Measurements from ENCODE around the gene NSD2.

The NSD2 gene

DNA sequence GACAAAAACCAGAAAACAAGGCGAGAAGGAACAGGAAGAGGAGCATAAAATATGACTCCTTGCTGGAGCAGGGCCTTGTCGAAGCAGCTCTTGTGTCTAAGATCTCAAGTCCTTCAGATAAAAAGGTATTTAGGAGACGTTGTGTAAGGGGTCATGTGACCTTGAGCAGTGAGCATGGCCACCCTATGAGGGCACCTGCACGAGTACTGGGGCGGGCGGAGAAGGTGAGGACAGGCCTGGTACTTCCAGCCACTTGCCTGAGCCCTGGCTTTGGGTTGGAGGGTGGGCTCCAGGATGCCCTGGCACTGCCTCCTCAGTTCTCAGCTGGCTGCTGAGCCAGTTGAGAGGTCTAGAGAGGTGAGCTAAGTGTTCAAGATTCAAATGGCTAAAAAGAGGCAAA is 29.9 kb downstream of the NSD2 start:
- Histone ChIP-seq H3K36me3 (ENCODE audit: low read length) (peaks cover 37% of the 10 kb centered on the region), H3K79me2 (ENCODE audit: insufficient read depth, low read length) (peaks cover 96% of the 10 kb centered on the region), H3K9me3 (ENCODE audit: insufficient read depth, low read length) (no peaks in the 10 kb centered on the region), H3F3A (ENCODE audit: insufficient read depth) (peaks cover 6% of the 10 kb centered on the region), H3K9me2 (replicated peaks; ENCODE audit: insufficient read depth, low read length) (no peaks in the 10 kb centered on the region), H4K20me1 (ENCODE audit: low read depth, low read length) (peaks cover 34% of the 10 kb centered on the region), H3K4me2 (ENCODE audit: low read depth, low read length, poor library complexity, severe bottlenecking) (no peak overlapping the region), H3K9ac (ENCODE audit: low read length) (no peak overlapping the region), H2AFZ (ENCODE audit: low read depth, low read length, severe bottlenecking) (no peak overlapping the region), H3K27ac (ENCODE audit: low read depth, low read length) (no peak overlapping the region), H3K27me3 (ENCODE audit: low read length) (no peaks in the 10 kb centered on the region), H3K4me3 (ENCODE audit: insufficient read depth, low read length, poor library complexity, severe bottlenecking) (no peak overlapping the region)
- TF ChIP-seq EZH2phosphoT487 (conservative IDR thresholded peaks at IDR 0.05; ENCODE audit: low read length) = no peak
- TF ChIP-seq, protein P1, sequence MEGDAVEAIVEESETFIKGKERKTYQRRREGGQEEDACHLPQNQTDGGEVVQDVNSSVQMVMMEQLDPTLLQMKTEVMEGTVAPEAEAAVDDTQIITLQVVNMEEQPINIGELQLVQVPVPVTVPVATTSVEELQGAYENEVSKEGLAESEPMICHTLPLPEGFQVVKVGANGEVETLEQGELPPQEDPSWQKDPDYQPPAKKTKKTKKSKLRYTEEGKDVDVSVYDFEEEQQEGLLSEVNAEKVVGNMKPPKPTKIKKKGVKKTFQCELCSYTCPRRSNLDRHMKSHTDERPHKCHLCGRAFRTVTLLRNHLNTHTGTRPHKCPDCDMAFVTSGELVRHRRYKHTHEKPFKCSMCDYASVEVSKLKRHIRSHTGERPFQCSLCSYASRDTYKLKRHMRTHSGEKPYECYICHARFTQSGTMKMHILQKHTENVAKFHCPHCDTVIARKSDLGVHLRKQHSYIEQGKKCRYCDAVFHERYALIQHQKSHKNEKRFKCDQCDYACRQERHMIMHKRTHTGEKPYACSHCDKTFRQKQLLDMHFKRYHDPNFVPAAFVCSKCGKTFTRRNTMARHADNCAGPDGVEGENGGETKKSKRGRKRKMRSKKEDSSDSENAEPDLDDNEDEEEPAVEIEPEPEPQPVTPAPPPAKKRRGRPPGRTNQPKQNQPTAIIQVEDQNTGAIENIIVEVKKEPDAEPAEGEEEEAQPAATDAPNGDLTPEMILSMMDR (IDR thresholded peaks at IDR 0.05; ENCODE audit: insufficient read depth, low read length, poor library complexity, severe bottlenecking) = no peak

DNA sequence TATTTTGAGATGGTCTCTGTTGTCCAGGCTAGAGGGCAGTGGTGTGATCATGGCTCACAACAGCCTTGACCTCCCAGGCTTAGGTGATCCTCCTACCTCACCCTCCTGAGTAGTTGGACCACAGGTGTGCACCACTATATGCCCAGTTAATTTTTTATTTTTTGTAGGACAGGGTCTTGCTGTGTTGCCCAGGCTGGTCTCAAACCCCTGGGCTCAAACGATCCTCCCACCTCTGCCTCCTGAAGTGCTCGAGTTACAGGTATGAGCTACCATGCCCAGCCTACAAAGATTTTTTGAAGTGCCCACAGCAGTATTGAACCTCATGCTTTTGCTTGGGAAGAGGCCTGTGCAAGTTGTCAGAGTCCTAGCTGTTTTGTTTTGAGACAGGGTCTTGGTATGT is 31.1 kb downstream of the NSD2 start:
- peaks cover 96% of the 10 kb centered on the region for H3K79me2 ChIP-seq (ENCODE audit: insufficient read depth, low read length)
- peaks cover 34% of the 10 kb centered on the region for H4K20me1 ChIP-seq (ENCODE audit: low read depth, low read length)
- H3K27me3 ChIP-seq (ENCODE audit: low read length) = no peaks in the 10 kb centered on the region
- H3K4me3 ChIP-seq (ENCODE audit: insufficient read depth, low read length, poor library complexity, severe bottlenecking) = no peak overlapping the region
- peaks cover 37% of the 10 kb centered on the region for H3K36me3 ChIP-seq (ENCODE audit: low read length)
- H3K9me3 ChIP-seq (ENCODE audit: insufficient read depth, low read length) = no peaks in the 10 kb centered on the region
- no peak overlapping the region for H3K4me2 ChIP-seq (ENCODE audit: low read depth, low read length, poor library complexity, severe bottlenecking)
- TF ChIP-seq EZH2phosphoT487 (conservative IDR thresholded peaks at IDR 0.05; ENCODE audit: low read length) = no peak
- TF ChIP-seq, protein P1 (IDR thresholded peaks at IDR 0.05; ENCODE audit: insufficient read depth, low read length, poor library complexity, severe bottlenecking) = no peak
- H3F3A ChIP-seq (ENCODE audit: insufficient read depth) = peaks cover 6% of the 10 kb centered on the region
- no peak overlapping the region for H3K9ac ChIP-seq (ENCODE audit: low read length)
- H3K9me2 ChIP-seq (replicated peaks; ENCODE audit: insufficient read depth, low read length) = no peaks in the 10 kb centered on the region
- no peak overlapping the region for H2AFZ ChIP-seq (ENCODE audit: low read depth, low read length, severe bottlenecking)
- H3K27ac ChIP-seq (ENCODE audit: low read depth, low read length) = no peak overlapping the region

DNA sequence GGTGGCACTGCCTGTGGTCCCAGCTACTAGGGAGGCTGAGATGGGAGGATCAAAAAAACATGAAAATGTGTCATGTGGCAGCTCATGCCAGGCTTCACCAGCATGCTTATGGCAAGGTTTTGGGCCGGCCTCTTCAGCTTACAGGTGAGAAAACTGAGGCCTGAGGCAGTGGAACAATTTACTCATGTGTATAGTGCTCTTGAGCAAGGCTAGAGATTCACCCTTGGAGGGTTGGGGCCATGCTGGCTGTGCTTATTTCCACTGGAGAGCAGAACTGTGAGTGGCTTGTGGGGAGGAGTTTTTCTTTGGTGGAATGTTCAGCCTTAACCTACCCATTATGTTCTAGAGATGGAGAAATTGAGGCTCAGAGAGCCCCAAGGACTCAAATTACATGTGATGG is 31.8 kb downstream of the NSD2 start:
- H4K20me1 ChIP-seq (ENCODE audit: low read depth, low read length) = peaks cover 34% of the 10 kb centered on the region

More for the DNA sequence above, 31.8 kb downstream of the NSD2 start:
- Histone ChIP-seq H3K27me3 (ENCODE audit: low read length) (no peaks in the 10 kb centered on the region), H3K36me3 (ENCODE audit: low read length) (peaks cover 39% of the 10 kb centered on the region), H3K9me3 (ENCODE audit: insufficient read depth, low read length) (no peaks in the 10 kb centered on the region), H2AFZ (ENCODE audit: low read depth, low read length, severe bottlenecking) (no peak overlapping the region), H3K9me2 (replicated peaks; ENCODE audit: insufficient read depth, low read length) (no peaks in the 10 kb centered on the region), H3K4me2 (ENCODE audit: low read depth, low read length, poor library complexity, severe bottlenecking) (no peak overlapping the region), H3F3A (ENCODE audit: insufficient read depth) (peaks cover 6% of the 10 kb centered on the region), H3K79me2 (ENCODE audit: insufficient read depth, low read length) (peaks cover 97% of the 10 kb centered on the region), H3K9ac (ENCODE audit: low read length) (no peak overlapping the region), H3K4me3 (ENCODE audit: insufficient read depth, low read length, poor library complexity, severe bottlenecking) (no peak overlapping the region), H3K27ac (ENCODE audit: low read depth, low read length) (no peak overlapping the region)
- TF ChIP-seq, protein P1 (IDR thresholded peaks at IDR 0.05; ENCODE audit: insufficient read depth, low read length, poor library complexity, severe bottlenecking) = no peak
- no peak for TF ChIP-seq EZH2phosphoT487 (conservative IDR thresholded peaks at IDR 0.05; ENCODE audit: low read length)

Measured in SU-DHL-6 (cell line).